ENCODE results near the gene UPB1.

DNA sequence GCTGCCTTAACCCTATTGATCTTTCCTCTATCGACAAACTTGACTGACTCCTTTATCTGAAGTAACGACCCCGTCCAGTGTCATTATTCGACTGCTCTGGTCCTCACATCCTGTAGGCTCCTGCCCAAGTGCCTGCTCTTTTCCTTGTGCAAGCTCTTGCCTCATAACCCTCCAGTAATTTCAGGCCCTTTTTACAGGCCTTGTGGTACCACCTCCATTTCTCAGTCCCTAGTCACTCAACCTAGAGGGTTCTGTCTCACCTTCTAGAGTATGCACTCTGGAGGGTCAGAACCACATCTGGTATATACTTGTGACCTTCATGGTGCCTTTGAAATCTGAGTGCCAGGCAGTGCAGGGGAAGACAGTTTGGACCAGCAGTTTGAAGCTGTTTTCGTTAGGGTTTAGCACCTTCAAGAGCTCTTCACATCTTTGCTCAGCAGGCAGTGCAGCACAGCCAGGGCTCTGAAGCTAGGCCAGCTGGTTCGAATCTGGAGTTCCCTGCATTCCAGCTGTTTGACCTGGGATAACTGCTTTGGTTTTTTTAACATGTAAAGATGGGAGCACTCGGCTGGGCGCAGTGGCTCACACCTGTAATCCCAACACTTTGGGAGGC is 71.9 kb downstream of the UPB1 start:
- no peak for TF ChIP-seq EZH2 (IDR thresholded peaks at IDR 0.05)
- no peak for TF ChIP-seq POLR2AphosphoS5 (IDR thresholded peaks at IDR 0.05; ENCODE audit: borderline replicate concordance, low read depth, low read length)

All from SK-N-MC (cell line).